Measurements from ENCODE around the gene MUC15. TPM values are rescaled to one million over a fixed set of nuclear protein-coding genes. Genes with fewer than 3 reads are reported as not detected.

Gene MUC15
- total and polyA plus RNA-seq, 2 experiments from 2014 or later, result not detected

- Histone ChIP-seq H2AFZ (no peak overlapping the region), H3K9me2 (ENCODE audit: insufficient read depth) (no peaks in the 10 kb centered on the region), H3F3A (replicated peaks; ENCODE audit: low read depth) (no peaks in the 10 kb centered on the region), H4K20me1 (replicated peaks; ENCODE audit: insufficient read depth) (no peaks in the 10 kb centered on the region), H3K27ac (ENCODE audit: low read depth) (no peak overlapping the region), H3K4me1 (ENCODE audit: insufficient read depth) (no peaks in the 10 kb centered on the region), H3K27me3 (ENCODE audit: insufficient read depth) (no peaks in the 10 kb centered on the region), H3K79me2 (replicated peaks; ENCODE audit: insufficient read depth) (no peaks in the 10 kb centered on the region), H3K4me2 (no peak overlapping the region), H3K4me3 (no peak overlapping the region), H3K36me3 (ENCODE audit: insufficient read depth) (no peaks in the 10 kb centered on the region)
- Mint-ChIP-seq H3K4me1 (peaks cover under 1% of the 10 kb centered on the region; the same call in 1 of the 3 replicates), H3K27me3 (ENCODE audit: insufficient read depth, low read depth, poor library complexity) (no peaks in the 10 kb centered on the region), H3K9me3 (no peaks in the 10 kb centered on the region), H3K27ac (no peak overlapping the region), H3K36me3 (ENCODE audit: low read depth) (no peaks in the 10 kb centered on the region), H3K4me3 (no peak overlapping the region)
- ATAC-seq, result no peak
- TF ChIP-seq NANOG (IDR thresholded peaks at IDR 0.05; ENCODE audit: borderline replicate concordance) (no peak), EZH2 (IDR thresholded peaks at IDR 0.05; ENCODE audit: low read depth, unreplicated experiment) (no peak), STAT1 (IDR thresholded peaks at IDR 0.05; ENCODE audit: unreplicated experiment) (no peak), ZNF331 (CRISPR knock-in tag; IDR thresholded peaks at IDR 0.05; ENCODE audit: low read depth) (no peak), EZH2phosphoT487 (IDR thresholded peaks at IDR 0.05; ENCODE audit: unreplicated experiment) (no peak), ZNF114 (CRISPR knock-in tag; IDR thresholded peaks at IDR 0.05) (no peak), POLR2AphosphoS5 (IDR thresholded peaks at IDR 0.05; ENCODE audit: low read depth) (no peak), ETS1 (IDR thresholded peaks at IDR 0.05) (no peak), JUNB (IDR thresholded peaks at IDR 0.05; ENCODE audit: unreplicated experiment) (no peak), CREB1 (CRISPR knock-in tag; IDR thresholded peaks at IDR 0.05; ENCODE audit: low read depth) (no peak)
- TF ChIP-seq, protein P1, sequence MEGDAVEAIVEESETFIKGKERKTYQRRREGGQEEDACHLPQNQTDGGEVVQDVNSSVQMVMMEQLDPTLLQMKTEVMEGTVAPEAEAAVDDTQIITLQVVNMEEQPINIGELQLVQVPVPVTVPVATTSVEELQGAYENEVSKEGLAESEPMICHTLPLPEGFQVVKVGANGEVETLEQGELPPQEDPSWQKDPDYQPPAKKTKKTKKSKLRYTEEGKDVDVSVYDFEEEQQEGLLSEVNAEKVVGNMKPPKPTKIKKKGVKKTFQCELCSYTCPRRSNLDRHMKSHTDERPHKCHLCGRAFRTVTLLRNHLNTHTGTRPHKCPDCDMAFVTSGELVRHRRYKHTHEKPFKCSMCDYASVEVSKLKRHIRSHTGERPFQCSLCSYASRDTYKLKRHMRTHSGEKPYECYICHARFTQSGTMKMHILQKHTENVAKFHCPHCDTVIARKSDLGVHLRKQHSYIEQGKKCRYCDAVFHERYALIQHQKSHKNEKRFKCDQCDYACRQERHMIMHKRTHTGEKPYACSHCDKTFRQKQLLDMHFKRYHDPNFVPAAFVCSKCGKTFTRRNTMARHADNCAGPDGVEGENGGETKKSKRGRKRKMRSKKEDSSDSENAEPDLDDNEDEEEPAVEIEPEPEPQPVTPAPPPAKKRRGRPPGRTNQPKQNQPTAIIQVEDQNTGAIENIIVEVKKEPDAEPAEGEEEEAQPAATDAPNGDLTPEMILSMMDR (conservative IDR thresholded peaks at IDR 0.05; ENCODE audit: low read depth in 2 of 2), result no peak
- TF ChIP-seq, protein P2, sequence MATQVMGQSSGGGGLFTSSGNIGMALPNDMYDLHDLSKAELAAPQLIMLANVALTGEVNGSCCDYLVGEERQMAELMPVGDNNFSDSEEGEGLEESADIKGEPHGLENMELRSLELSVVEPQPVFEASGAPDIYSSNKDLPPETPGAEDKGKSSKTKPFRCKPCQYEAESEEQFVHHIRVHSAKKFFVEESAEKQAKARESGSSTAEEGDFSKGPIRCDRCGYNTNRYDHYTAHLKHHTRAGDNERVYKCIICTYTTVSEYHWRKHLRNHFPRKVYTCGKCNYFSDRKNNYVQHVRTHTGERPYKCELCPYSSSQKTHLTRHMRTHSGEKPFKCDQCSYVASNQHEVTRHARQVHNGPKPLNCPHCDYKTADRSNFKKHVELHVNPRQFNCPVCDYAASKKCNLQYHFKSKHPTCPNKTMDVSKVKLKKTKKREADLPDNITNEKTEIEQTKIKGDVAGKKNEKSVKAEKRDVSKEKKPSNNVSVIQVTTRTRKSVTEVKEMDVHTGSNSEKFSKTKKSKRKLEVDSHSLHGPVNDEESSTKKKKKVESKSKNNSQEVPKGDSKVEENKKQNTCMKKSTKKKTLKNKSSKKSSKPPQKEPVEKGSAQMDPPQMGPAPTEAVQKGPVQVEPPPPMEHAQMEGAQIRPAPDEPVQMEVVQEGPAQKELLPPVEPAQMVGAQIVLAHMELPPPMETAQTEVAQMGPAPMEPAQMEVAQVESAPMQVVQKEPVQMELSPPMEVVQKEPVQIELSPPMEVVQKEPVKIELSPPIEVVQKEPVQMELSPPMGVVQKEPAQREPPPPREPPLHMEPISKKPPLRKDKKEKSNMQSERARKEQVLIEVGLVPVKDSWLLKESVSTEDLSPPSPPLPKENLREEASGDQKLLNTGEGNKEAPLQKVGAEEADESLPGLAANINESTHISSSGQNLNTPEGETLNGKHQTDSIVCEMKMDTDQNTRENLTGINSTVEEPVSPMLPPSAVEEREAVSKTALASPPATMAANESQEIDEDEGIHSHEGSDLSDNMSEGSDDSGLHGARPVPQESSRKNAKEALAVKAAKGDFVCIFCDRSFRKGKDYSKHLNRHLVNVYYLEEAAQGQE (IDR thresholded peaks at IDR 0.05; ENCODE audit: unreplicated experiment), result no peak
- TF ChIP-seq, protein P3, sequence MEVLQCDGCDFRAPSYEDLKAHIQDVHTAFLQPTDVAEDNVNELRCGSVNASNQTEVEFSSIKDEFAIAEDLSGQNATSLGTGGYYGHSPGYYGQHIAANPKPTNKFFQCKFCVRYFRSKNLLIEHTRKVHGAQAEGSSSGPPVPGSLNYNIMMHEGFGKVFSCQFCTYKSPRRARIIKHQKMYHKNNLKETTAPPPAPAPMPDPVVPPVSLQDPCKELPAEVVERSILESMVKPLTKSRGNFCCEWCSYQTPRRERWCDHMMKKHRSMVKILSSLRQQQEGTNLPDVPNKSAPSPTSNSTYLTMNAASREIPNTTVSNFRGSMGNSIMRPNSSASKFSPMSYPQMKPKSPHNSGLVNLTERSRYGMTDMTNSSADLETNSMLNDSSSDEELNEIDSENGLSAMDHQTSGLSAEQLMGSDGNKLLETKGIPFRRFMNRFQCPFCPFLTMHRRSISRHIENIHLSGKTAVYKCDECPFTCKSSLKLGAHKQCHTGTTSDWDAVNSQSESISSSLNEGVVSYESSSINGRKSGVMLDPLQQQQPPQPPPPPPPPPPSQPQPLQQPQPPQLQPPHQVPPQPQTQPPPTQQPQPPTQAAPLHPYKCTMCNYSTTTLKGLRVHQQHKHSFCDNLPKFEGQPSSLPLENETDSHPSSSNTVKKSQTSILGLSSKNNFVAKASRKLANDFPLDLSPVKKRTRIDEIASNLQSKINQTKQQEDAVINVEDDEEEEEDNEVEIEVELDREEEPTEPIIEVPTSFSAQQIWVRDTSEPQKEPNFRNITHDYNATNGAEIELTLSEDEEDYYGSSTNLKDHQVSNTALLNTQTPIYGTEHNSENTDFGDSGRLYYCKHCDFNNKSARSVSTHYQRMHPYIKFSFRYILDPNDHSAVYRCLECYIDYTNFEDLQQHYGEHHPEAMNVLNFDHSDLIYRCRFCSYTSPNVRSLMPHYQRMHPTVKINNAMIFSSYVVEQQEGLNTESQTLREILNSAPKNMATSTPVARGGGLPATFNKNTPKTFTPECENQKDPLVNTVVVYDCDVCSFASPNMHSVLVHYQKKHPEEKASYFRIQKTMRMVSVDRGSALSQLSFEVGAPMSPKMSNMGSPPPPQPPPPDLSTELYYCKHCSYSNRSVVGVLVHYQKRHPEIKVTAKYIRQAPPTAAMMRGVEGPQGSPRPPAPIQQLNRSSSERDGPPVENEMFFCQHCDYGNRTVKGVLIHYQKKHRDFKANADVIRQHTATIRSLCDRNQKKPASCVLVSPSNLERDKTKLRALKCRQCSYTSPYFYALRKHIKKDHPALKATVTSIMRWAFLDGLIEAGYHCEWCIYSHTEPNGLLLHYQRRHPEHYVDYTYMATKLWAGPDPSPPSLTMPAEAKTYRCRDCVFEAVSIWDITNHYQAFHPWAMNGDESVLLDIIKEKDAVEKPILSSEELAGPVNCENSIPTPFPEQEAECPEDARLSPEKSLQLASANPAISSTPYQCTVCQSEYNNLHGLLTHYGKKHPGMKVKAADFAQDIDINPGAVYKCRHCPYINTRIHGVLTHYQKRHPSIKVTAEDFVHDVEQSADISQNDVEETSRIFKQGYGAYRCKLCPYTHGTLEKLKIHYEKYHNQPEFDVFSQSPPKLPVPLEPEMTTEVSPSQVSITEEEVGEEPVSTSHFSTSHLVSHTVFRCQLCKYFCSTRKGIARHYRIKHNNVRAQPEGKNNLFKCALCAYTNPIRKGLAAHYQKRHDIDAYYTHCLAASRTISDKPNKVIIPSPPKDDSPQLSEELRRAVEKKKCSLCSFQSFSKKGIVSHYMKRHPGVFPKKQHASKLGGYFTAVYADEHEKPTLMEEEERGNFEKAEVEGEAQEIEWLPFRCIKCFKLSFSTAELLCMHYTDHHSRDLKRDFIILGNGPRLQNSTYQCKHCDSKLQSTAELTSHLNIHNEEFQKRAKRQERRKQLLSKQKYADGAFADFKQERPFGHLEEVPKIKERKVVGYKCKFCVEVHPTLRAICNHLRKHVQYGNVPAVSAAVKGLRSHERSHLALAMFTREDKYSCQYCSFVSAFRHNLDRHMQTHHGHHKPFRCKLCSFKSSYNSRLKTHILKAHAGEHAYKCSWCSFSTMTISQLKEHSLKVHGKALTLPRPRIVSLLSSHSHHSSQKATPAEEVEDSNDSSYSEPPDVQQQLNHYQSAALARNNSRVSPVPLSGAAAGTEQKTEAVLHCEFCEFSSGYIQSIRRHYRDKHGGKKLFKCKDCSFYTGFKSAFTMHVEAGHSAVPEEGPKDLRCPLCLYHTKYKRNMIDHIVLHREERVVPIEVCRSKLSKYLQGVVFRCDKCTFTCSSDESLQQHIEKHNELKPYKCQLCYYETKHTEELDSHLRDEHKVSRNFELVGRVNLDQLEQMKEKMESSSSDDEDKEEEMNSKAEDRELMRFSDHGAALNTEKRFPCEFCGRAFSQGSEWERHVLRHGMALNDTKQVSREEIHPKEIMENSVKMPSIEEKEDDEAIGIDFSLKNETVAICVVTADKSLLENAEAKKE (CRISPR knock-in tag; IDR thresholded peaks at IDR 0.05), result no peak
- DNase-seq (ENCODE audit: low spot score), result no peak
These were observed 13.9 kb downstream of the MUC15 start for GRCh38 chr11:26558190-26558589.

Measured in GM23338 (cell line).